ENCODE data around the gene ABCC11. TPM values are rescaled to one million over a fixed set of nuclear protein-coding genes. Genes with fewer than 3 reads are reported as not detected.

ABCC11 gene
- total and polyA plus RNA-seq, 2 donors (not counting 1 experiment from before 2014, with no cell fraction given): 0.09 TPM; not detected in 1

- no peak overlapping the region for H3K4me3 Mint-ChIP-seq
- no peak for TF ChIP-seq CTCF (IDR thresholded peaks at IDR 0.05)
- TF ChIP-seq EZH2 (IDR thresholded peaks at IDR 0.05; ENCODE audit: borderline replicate concordance, insufficient read depth, low read depth, low read length, poor library complexity, severe bottlenecking): no peak
- H3K9me3 Mint-ChIP-seq (ENCODE audit: insufficient read depth): peaks cover 6% of the 10 kb centered on the region
- WGBS (ENCODE audit: insufficient coverage): 70% methylated on average over 3 of the region's 4 CpGs
- intact Hi-C loops (cut with micrococcal nuclease): no loop called here
- H3K9ac ChIP-seq (ENCODE audit: low read length): no peak overlapping the region
- no peaks in the 10 kb centered on the region for H3K4me1 Mint-ChIP-seq
- no peak overlapping the region for H3K4me3 ChIP-seq (ENCODE audit: control extremely low read depth in 1 of 5, extremely low read depth in 1 of 5, insufficient read depth in 1 of 5, low read depth in 2 of 5, low read length in 4 of 5)
- no peak for DNase-seq
- POLR2A ChIA-PET: no interaction called here
- H3K79me2 ChIP-seq (ENCODE audit: control insufficient read depth, insufficient read depth, low read length): no peaks in the 10 kb centered on the region
- CTCF ChIA-PET: interaction anchor here (1.6 to 2.0 kb wide), 2 partner anchors 9 to 11 kb away, joined by 6 read pairs; partner anchors contain the start of gene ABCC12
- H3K27me3 Mint-ChIP-seq: peaks cover 32% of the 10 kb centered on the region
- H3K36me3 ChIP-seq (replicated peaks in 1 of 2; ENCODE audit: control extremely low read depth in 1 of 2, control insufficient read depth in 1 of 2, extremely low read depth in 1 of 2, insufficient read depth in 2 of 2, low read length in 1 of 2): no peaks in the 10 kb centered on the region
- no peak overlapping the region for H3K27ac Mint-ChIP-seq
- H3K4me2 ChIP-seq (replicated peaks; ENCODE audit: low read depth, low read length, poor library complexity, severe bottlenecking): no peak overlapping the region
- no peak for ATAC-seq (ENCODE audit: low read depth)
- no peaks in the 10 kb centered on the region for H3K4me1 ChIP-seq (ENCODE audit: control insufficient read depth in 2 of 2, insufficient read depth in 2 of 2, low read length in 2 of 2)
- H4K20me1 ChIP-seq (ENCODE audit: control insufficient read depth, insufficient read depth, low read length, poor library complexity, severe bottlenecking): no peaks in the 10 kb centered on the region
- H3K27ac ChIP-seq (ENCODE audit: low read length in 2 of 2): no peak overlapping the region
- H3K27me3 ChIP-seq (replicated peaks in 1 of 4; ENCODE audit: control extremely low read depth in 1 of 4, control insufficient read depth in 3 of 4, insufficient read depth in 4 of 4, low read length in 3 of 4): peaks cover 0 to 10% (median 0%) of the 10 kb centered on the region in 4 experiments
- H3K9me3 ChIP-seq (ENCODE audit: control extremely low read depth in 1 of 3, control insufficient read depth in 2 of 3, insufficient read depth in 1 of 3, low read length in 2 of 3): peaks cover 0 to 6% (median 0%) of the 10 kb centered on the region in 3 donors
- no peak overlapping the region for H2AFZ ChIP-seq (ENCODE audit: insufficient read depth, low read depth, low read length, poor library complexity, severe bottlenecking)
Observed at GRCh38 chr16:48146710-48147109, 100.6 kb downstream of the ABCC11 start.

- Histone ChIP-seq H3K27me3 (replicated peaks in 1 of 4; ENCODE audit: control extremely low read depth in 1 of 4, control insufficient read depth in 3 of 4, insufficient read depth in 4 of 4, low read length in 3 of 4) (peaks cover 0 to 10% (median 0%) of the 10 kb centered on the region in 4 experiments), H3K4me1 (ENCODE audit: control insufficient read depth in 2 of 2, insufficient read depth in 2 of 2, low read length in 2 of 2) (no peaks in the 10 kb centered on the region), H3K9me3 (ENCODE audit: control extremely low read depth in 1 of 3, control insufficient read depth in 2 of 3, insufficient read depth in 1 of 3, low read length in 2 of 3) (peaks cover 0 to 6% (median 0%) of the 10 kb centered on the region in 3 donors), H3K4me3 (ENCODE audit: control extremely low read depth in 1 of 5, extremely low read depth in 1 of 5, insufficient read depth in 1 of 5, low read depth in 2 of 5, low read length in 4 of 5) (no peak overlapping the region), H3K79me2 (ENCODE audit: control insufficient read depth, insufficient read depth, low read length) (no peaks in the 10 kb centered on the region), H3K9ac (ENCODE audit: low read length) (no peak overlapping the region), H2AFZ (ENCODE audit: insufficient read depth, low read depth, low read length, poor library complexity, severe bottlenecking) (no peak overlapping the region), H3K4me2 (replicated peaks; ENCODE audit: low read depth, low read length, poor library complexity, severe bottlenecking) (no peak overlapping the region), H3K36me3 (replicated peaks in 1 of 2; ENCODE audit: control extremely low read depth in 1 of 2, control insufficient read depth in 1 of 2, extremely low read depth in 1 of 2, insufficient read depth in 2 of 2, low read length in 1 of 2) (no peaks in the 10 kb centered on the region), H4K20me1 (ENCODE audit: control insufficient read depth, insufficient read depth, low read length, poor library complexity, severe bottlenecking) (no peaks in the 10 kb centered on the region), H3K27ac (ENCODE audit: low read length in 2 of 2) (no peak overlapping the region)
- intact Hi-C loops (cut with micrococcal nuclease): no loop called here
- Mint-ChIP-seq H3K4me3 (no peak overlapping the region), H3K27me3 (peaks cover 34% of the 10 kb centered on the region), H3K9me3 (ENCODE audit: insufficient read depth) (peaks cover 6% of the 10 kb centered on the region), H3K27ac (no peak overlapping the region), H3K4me1 (no peaks in the 10 kb centered on the region)
- DNase-seq: no peak
- 66% methylated on average over 3 of the region's 7 CpGs for WGBS (ENCODE audit: insufficient coverage)
- POLR2A ChIA-PET: no interaction called here
- ATAC-seq (ENCODE audit: low read depth): no peak
- CTCF ChIA-PET: interaction anchor here (2.0 kb wide), 1 partner anchor 12 kb away, joined by 6 read pairs; no protein-coding TSS in a partner anchor
- TF ChIP-seq CTCF (IDR thresholded peaks at IDR 0.05) (no peak), EZH2 (IDR thresholded peaks at IDR 0.05; ENCODE audit: borderline replicate concordance, insufficient read depth, low read depth, low read length, poor library complexity, severe bottlenecking) (no peak)
Observed at GRCh38 chr16:48146131-48146530, 101.2 kb downstream of the ABCC11 start.
